NOMO-1 treated with dmso at 0.1 percent for 144 hours (cell line): ENCODE results near the gene IFFO2.

Source experiments
- DNase-seq: peaks from one replicate; lab custom pipeline; 2025; ENCODE audit not compliant: unreplicated experiment; lab: John Stamatoyannopoulos, UW

IFFO2 gene

DNA sequence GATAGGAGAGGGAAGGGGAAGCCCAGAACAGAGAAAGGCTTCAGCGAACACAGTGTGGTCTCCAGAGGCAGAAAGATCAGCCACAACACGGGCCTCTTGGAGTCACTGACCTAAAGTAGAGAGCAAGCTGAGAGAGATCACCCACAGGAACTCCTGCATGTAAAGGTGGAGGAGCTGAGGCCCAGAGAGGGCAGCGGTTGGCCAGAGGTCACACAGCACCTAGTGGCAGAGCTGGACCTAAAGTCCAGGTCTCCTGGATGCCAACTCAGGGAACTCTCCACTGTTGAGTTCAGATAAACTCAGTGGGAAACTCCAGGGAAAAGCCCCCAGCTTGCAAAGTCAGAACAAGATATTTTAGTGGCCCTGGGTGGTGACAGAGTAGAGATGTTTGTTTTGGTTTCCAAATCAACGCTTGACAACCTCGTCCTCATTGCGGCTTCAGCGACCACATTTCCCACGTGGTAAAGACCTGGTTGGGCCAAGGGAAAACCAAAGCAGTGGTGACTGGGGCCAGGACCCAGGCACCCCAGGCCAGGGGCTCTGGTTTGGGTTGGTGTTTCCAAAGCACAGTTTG lies 4.6 kb downstream of the IFFO2 start:
- peak; percentile 16 for DNase-seq

- peak; percentile 48 for DNase-seq
These were observed 5.1 kb downstream of the IFFO2 start for GRCh38 chr1:18951416-18951815.

DNA sequence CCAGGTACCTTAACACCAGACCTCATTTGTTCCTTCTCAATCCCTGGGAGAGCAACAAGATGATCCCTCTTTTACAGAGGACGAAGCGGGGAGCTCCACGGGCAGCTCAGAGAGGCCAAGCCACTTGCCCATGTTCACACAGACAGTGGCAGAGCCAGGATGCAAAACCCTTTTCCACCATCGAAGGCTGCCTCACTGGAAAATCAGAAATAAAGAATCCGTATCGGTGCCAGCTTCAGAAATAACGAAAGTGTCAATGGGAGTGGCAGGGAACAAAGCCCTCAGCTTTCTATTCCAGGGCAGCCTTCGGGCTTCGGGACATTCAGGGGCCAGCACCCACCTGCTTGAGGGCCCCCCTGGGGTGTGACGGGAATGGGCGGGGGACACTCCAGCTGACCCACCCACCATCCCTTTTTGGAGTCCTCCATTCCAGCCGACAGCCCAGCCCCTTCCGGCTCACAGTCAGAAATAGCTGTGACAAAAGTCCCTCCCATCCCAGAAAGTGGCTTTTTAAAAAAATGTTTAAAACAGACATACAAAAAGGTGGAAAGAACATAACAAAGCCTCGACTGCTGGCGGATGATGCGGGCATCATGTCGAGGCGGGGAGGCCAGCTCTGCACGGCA lies 6.0 kb downstream of the IFFO2 start:
- DNase-seq, result no peak

DNA sequence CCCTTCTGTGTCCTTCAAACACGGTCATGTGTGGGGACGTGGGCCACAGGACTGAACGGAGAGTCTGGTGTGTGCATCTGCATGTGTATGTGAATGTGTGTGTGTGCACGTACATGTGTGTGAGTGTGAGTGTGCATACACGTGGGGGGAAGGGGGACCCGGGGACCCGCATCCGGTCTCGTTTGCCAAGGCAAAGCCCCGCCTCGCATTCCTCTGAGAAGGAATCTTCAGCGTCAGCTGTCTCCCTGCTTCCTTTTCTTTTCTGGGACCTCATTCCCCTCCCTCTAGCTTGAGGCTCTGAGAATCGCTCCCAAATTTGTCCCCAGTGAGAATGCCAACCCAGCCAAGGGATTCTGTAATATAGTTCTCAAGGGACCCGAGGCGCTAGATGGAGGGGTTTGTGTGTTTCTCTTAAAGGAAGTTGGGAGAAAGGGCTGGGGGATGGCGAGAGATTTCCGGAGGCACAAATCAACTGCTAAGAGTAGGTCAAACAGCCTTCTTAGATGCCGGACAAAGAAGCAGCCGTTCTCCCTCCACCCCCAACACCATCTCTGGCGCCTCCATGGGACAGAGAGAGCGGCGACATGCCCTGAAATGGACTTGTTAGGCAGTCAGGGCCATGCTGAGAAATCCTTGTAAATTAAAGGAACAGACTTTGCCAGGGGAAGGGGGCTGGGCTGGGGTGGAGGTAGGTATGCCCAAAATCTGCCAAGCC lies 6.6 kb downstream of the IFFO2 start:
- DNase-seq, result no peak

DNA sequence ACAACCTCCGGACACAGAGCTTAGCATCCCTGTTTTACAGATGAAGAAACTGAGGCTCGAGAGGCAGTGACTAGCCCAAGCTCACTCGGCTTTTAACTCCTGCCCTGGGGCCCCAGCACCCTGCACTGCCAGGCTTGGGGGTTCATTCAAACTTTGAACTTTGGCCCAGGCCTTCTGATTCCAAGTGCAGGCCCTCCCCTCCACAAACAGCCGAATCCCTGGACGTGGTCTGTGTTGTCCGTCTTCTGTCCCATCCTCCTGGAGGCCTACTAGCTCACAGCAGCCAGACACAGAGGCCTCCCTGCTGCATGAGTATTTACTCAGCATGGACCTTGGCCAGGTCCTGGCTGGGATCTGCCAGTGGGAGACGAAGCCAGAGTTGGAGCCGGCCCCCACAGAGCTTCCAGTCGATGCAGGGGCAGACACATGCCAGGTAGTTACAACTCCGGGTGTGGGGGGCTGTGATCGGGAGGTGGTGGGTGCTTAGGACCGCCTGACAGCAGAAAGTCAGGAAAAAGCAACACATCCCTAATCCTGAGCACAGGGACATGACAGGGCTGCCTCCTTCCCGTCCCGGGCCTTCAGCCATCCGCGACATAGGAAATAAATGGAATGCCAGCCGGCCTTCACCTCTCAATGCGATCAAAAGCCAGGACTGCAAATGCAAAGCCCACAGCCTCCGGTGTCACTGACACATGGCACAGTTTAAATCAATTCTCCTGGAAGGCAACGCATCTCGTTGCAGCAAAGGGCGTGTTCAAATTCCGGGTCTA lies 7.4 kb downstream of the IFFO2 start:
- no peak for DNase-seq

DNA sequence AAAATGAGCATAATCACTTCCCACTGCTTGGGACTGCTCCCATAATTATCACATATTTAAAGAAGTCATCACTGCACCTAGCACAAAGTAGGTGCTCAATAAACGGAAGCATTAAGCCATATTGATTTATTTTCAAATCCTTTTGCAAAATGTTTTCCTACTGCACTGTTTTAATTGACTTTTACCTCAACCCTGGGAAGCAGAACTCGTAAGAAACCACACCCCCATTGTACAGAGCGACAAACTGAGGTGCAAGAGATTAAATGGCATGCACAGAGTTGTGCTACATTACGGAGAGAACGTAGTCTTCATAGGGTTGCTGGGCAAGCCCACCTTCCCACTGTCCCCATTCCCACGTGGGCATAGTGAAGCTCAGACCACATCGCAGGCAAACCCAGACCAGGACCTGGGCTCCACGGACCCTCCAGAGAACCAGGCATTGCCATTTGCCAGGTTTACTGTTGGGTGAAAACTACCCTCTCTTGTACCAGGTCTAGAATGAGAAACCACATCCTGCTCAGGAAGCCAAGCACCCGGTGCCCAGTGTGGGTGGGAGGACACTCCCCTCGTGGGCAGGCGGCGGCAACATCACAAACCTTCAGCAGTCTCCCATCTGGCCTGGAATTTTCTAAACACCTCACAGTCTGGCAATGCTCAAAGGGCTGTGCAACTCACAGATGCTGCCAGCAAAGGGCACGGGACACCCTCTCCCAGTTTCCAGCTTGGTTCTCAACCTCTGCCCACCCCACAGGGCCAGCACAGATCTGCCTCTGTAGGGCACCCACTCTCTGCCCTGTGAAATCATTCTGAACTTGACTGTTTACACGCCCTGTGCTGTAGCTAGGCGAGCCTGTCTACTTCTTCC lies 8.2 kb downstream of the IFFO2 start:
- no peak for DNase-seq

- no peak for DNase-seq
These were observed 8.9 kb downstream of the IFFO2 start for GRCh38 chr1:18947570-18947969.

- DNase-seq, result no peak
These were observed 9.7 kb downstream of the IFFO2 start for GRCh38 chr1:18946550-18947381.

GRCh38 chr1:18945401-18945849 lies 11.1 kb downstream of the IFFO2 start:
- peak; percentile 45 for DNase-seq

DNA sequence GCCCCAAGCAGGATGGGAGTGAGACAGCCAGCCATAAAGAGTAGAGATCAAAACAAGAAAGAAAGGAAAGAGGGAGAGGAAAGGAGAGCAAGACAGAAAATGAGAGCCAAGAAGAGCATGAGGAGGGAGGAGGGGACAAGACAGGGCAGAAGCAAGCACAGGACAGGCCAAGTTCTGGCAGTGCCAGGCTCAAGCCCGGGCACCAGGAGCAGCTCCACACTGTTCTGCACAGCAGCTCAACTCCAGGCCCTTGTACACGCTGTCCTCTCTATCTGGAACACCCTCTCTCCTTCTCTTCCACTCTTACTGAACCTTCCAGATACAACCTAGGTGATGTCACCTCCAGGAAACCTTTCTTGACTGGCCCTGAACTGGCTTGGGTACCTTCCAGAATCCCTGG lies 11.7 kb downstream of the IFFO2 start:
- DNase-seq, result no peak

DNA sequence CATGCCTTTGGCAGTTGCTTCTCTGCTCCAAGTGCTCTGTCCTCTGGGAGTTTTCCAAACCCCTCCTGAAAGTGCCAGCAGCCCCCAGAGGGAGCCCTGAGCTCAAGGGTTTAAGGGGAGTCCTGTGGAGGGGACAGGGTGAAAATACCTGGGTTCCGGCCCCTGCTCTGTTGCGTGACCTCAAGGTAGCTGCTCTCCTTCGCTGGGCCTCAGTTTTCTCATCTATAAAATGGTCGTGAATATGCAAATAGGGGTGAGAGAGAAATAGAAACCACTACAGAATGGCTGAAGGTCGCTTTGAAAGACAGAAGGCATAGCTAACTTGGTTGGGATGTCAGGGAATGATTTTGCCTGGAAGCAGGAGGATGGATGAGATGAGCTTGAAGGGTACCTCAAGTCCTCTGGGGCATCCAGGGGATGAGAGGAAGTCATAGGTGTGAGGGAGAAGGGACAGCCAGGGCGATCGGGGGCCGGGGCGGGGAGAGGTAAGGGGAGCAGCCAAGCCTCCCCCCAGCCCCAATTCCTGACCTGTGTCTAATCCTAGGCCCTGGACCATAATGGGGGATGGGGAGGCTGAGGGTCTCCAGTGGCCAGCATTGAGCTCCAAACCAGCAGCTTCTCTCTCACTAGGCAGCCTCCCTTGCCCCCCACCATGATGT lies 12.4 kb downstream of the IFFO2 start:
- no peak for DNase-seq

GRCh38 chr1:18943162-18943561 lies 13.3 kb downstream of the IFFO2 start:
- no peak for DNase-seq

- no peak for DNase-seq
These were observed 14.1 kb downstream of the IFFO2 start for GRCh38 chr1:18942340-18942739.

- DNase-seq, result no peak
These were observed 15.0 kb downstream of the IFFO2 start for GRCh38 chr1:18941221-18942141.

GRCh38 chr1:18940303-18941020 lies 16.0 kb downstream of the IFFO2 start:
- DNase-seq, result no peak

- DNase-seq, result no peak
These were observed 16.8 kb downstream of the IFFO2 start for GRCh38 chr1:18939398-18940302.

GRCh38 chr1:18938707-18939070 lies 17.8 kb downstream of the IFFO2 start:
- DNase-seq, result no peak
